Dendritic cell treated with granulocyte-macrophage colony-stimulating factor and Interleukin-4, amounts not matched to agents 40 ng/mL and 50 ng/mL, for 4 days (primary cell): ENCODE results near the gene NCOR1.
A peak's percentile ranks its signal among the peaks of the same experiment; 100 is the strongest.
"Not testable (repeated sequence)": the region's sequence is repeated elsewhere in the genome, so short reads cannot be mapped to it uniquely, and the experiment has no call there.

ENCODE experiments used
- H3K27ac Mint-ChIP-seq: one replicate; pipeline ENCODE4 v1.8.0; 2022; ENCODE audit warnings: mild to moderate bottlenecking, mixed read lengths
- H3K27me3 Mint-ChIP-seq: one replicate; pipeline ENCODE4 v1.8.0; 2022; ENCODE audit warnings: mild to moderate bottlenecking, mixed read lengths
- H3K36me3 Mint-ChIP-seq: one replicate; pipeline ENCODE4 v1.8.0; 2022; ENCODE audit warnings: low read depth, mixed read lengths
- H3K4me1 Mint-ChIP-seq: one replicate; pipeline ENCODE4 v1.8.0; 2022; ENCODE audit warnings: low read depth, mixed read lengths
- H3K4me3 Mint-ChIP-seq: one replicate; pipeline ENCODE4 v1.8.0; 2022; ENCODE audit warnings: mild to moderate bottlenecking, moderate library complexity, mixed read lengths
- H3K9me3 Mint-ChIP-seq: one replicate; pipeline ENCODE4 v1.8.0; 2022; ENCODE audit warnings: mixed read lengths
- intact Hi-C: fragments of 100-400 bp; cut with micrococcal nuclease; formaldehyde crosslinking; loops from one replicate; pipeline ENCODE4 v1.15.0; 2022

The NCOR1 gene

DNA sequence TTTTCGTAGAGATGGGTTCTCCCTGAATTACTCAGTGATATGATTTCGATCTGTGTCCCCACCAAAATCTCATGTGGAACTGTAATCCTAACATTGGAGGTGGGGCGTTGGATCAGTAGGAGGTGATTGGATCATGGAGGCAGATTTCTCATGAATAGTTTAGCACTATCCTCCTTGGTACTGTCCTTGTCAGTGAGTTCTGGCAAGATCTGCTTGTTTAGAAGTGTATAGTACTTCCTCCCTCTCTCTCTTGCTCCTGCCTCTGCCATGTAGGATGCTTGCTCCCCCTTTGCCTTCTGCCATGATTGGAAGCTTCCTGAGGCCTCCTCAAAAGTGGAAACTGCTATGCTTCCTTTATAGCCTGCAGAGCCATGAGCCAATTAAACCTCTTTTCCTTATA is 24.6 kb upstream of the NCOR1 start:
- intact Hi-C loops = no loop called here
- Mint-ChIP-seq H3K4me1 (peaks cover 5% of the 10 kb centered on the region), H3K27me3 (no peaks in the 10 kb centered on the region), H3K27ac (no peak overlapping the region), H3K9me3 (no peaks in the 10 kb centered on the region), H3K36me3 (peaks cover 3% of the 10 kb centered on the region), H3K4me3 (no peak overlapping the region)

DNA sequence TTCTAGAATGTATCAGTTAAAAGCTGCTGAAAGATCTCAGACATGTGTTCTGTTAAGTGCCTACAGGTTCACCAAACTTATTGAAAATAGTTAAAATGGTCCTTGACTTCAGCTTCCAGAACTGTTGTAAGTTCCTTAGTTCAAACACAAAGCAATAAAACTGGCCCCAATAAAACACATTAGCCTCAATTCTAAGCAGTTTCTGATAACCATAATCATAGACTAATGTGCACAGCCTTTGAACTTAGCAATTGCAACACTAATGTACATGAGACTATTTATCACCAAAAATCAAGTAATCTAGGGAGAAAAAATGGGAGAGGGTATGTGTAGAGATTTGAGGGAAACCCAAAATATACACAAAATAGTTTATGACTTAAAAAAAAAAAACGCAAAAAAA is 17.1 kb upstream of the NCOR1 start:
- no peak overlapping the region for H3K27ac Mint-ChIP-seq
- intact Hi-C loops = no loop called here

DNA sequence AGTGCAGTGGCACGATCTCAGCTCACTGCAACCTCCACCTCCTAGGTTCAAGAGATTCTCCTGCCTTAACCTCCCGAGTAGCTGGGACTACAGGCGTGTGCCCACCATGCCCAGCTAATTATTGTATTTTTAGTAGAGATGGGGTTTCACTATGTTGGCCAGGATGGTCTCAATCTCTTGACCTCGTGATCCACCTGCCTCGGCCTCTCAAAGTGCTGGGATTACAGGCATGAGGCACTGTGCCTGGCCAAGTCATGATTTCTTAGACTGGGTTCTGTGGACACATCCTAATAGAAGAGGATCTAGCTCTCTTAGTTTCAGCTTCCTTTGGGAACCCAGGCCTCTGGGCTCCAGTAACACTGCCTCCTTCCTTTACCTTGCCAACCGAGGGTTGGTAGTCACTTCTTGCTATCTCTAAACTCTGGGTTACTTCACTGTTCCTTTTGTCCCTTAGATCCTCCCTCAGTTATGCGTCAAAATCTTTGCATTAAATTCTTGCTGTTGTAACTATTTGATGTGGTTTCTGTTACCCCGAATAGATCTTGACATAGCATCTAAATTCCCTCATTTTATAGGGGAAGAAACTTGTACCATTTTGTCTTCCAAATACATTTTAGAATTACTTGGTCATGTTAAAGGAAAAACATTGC is 14.7 kb upstream of the NCOR1 start:
- H3K4me1 Mint-ChIP-seq, H3K36me3 Mint-ChIP-seq, H3K9me3 Mint-ChIP-seq, H3K27ac Mint-ChIP-seq, H3K27me3 Mint-ChIP-seq, intact Hi-C loops, H3K4me3 Mint-ChIP-seq: not testable (repeated sequence)

More for the DNA sequence above, 17.1 kb upstream of the NCOR1 start:
- Mint-ChIP-seq H3K9me3 (no peaks in the 10 kb centered on the region), H3K4me1 (peaks cover 7% of the 10 kb centered on the region), H3K27me3 (no peaks in the 10 kb centered on the region), H3K36me3 (peaks cover 5% of the 10 kb centered on the region), H3K4me3 (no peak overlapping the region)

DNA sequence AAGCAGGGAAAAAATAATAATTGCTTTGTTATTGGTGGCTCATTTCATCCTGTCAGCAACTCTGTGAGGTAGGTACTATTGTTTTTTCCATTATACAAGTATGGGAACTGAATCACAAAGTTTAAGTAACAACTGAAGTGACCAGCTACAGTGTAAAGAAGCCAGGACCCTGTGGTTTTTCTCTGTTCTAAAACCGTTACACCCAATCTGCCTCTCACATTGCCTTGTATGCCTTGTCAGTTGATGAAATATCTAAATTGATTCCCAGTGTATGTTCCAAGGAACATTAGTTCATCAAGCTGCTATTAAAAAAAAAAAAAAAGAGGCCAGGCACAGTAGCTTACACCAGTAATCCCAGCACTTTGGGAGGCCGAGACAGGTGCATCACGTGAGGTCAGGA is 7.1 kb upstream of the NCOR1 start:
- no peak overlapping the region for H3K27ac Mint-ChIP-seq
- H3K4me1 Mint-ChIP-seq = peaks cover 5% of the 10 kb centered on the region
- H3K4me3 Mint-ChIP-seq = no peak overlapping the region
- no peaks in the 10 kb centered on the region for H3K9me3 Mint-ChIP-seq
- no peaks in the 10 kb centered on the region for H3K27me3 Mint-ChIP-seq
- intact Hi-C loops = no loop called here
- peaks cover 12% of the 10 kb centered on the region for H3K36me3 Mint-ChIP-seq

DNA sequence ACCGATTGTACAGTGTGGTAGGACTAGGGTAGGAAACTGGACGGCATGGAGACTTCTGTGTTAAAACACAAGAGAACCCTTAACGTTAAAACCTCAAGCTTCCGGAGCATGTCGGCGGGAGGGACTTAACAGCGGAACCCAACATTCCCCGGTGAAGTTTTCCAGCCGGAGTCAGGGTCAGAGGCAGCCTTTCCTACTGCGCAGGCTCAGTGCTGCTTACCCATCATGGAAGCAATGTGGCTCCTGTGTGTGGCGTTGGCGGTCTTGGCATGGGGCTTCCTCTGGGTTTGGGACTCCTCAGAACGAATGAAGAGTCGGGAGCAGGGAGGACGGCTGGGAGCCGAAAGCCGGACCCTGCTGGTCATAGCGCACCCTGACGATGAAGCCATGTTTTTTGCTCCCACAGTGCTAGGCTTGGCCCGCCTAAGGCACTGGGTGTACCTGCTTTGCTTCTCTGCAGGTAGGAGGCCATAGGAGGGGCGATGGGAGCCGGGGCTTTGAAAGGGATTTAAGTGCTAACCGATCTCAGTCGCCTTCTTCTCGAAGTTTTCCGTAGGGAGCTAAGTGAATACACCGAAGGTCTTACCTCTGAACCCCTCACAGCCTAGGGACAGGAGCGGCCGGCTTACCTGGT is 1.8 kb upstream of the NCOR1 start, which contains the start of gene PIGL:
Gene PIGL, plus strand, starts transcription at position 209 of the 634 bp plus-strand sequence. Its CDS starts 17 bp downstream, at position 226.
- Mint-ChIP-seq H3K4me1 (peaks cover 36% of the 10 kb centered on the region), H3K27me3 (no peaks in the 10 kb centered on the region), H3K36me3 (peaks cover 24% of the 10 kb centered on the region), H3K27ac (peak within 1 kb of the TSS; percentile 90), H3K4me3 (peak within 1 kb of the TSS; percentile 98), H3K9me3 (no peaks in the 10 kb centered on the region)
- intact Hi-C loops = loop anchor here (5.0 kb wide), 1 partner anchor 70 kb away; no protein-coding TSS in a partner anchor

DNA sequence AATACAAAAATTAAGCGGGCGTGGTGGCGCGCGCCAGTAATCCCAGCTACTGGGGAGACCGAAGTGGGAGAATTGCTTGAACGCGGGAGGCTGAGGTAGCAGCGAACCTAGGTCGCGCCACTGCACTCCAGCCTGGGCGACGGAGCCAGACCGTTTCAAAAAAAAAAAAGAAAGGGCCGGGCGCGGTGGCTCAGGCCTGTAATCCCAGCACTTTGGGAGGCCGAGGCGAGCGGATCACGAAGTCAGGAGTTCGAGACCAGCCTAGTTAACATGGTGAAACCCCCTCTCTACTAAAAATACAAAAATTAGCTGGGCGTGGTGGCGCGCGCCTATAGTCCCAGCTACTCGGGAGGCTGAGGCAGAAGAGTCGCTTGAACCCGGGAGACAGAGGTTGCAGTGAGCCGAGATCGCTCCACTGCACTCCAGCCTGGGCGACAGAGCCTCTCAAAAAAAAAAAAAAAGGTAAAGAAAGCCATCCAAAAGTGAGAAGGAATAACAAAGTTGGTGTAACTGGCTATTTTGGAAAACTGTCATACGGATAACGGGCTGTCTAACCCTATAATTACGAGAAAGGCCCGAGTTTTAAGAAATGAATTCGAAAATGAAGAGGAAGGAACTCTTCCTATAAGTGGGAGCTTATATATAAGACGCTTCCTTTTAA is 1.1 kb upstream of the NCOR1 start:
- H3K27ac Mint-ChIP-seq = peak overlapping the region; percentile 90

DNA sequence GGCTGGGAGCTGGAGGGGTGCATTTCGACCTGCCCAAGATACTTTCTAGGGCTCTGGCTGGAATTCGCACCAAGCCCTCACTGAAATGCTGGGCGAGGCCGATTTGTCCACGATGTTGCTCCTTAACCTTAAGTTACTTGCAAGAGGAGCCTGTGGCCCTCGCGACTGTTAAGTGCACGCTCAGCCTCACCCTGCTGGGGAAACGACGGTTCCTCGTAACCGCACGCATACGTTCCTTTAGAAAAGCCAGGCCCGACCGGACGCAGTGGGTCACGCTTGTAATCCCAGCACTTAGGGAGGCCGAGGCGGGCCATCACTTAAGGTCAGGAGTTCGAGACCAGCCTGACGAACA is 607 bp upstream of the NCOR1 start:
- Mint-ChIP-seq H3K4me1 (peaks cover 36% of the 10 kb centered on the region), H3K9me3 (no peaks in the 10 kb centered on the region), H3K4me3 (peak overlapping the region; percentile 98), H3K27ac (peak overlapping the region; percentile 90), H3K36me3 (peaks cover 20% of the 10 kb centered on the region), H3K27me3 (no peaks in the 10 kb centered on the region)
- intact Hi-C loops = loop anchor here (5.0 kb wide), 1 partner anchor 71 kb away; no protein-coding TSS in a partner anchor

More for the DNA sequence above, 1.1 kb upstream of the NCOR1 start:
- Mint-ChIP-seq H3K4me3 (peak overlapping the region; percentile 98), H3K4me1 (peaks cover 36% of the 10 kb centered on the region), H3K36me3 (peaks cover 20% of the 10 kb centered on the region)
- intact Hi-C loops = loop anchor here (5.0 kb wide), 1 partner anchor 71 kb away; no protein-coding TSS in a partner anchor
- H3K9me3 Mint-ChIP-seq, H3K27me3 Mint-ChIP-seq: not testable (repeated sequence)

DNA sequence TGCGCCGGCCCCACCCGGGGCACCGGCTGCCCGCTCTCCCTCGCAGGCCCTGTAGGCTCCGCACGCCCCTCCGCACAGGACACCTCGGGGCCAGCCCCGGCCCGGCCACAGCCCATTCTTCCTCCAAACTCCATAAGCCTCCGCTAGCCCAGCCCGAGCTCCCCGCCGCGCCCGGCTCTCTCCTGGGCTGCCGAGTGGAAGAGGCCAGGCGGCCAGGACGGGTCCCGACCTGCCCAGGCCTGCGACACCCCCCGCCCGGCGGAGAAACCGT is 397 bp downstream of the NCOR1 start:
- Mint-ChIP-seq H3K27ac (peak overlapping the region; percentile 90), H3K36me3 (peaks cover 20% of the 10 kb centered on the region), H3K9me3 (no peaks in the 10 kb centered on the region), H3K4me1 (peaks cover 36% of the 10 kb centered on the region), H3K4me3 (peak overlapping the region; percentile 98), H3K27me3 (no peaks in the 10 kb centered on the region)
- intact Hi-C loops = loop anchor here (5.0 kb wide), 1 partner anchor 72 kb away; no protein-coding TSS in a partner anchor

DNA sequence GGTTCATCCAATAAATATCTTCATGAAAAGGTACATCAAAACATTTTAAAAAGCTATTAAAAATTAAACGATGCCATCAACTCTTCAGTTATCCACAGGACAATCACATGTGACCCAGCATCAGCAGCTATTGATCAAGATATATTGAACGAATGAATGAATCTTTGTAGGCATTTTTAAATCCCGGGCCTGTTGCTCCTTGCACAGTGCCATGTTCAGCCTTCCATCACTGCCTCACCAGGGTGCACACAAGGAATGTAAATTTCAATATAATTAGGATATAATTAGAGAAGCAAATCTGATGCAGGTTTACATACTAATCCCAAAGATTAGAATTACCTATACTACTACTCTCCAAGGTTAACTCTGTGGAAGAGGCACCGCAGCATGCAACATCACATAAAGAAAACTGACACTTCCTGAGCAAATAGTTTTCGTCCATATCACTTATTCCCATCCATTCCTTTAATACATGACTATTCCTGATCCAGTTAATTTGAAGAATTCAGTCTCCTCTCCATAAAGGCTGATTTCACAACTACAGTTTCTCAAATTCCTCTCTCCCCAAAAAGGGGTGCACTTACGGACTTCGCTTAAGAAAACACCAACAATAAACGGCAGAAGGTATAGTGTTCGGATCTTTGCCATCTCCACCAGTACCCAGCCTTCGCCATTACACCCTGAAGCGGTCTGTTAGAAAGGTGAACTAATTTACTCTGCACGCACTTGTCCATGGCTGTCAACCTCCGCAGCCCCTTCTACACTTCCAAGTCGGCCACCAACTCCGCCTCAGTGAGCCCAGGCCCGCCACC is 938 bp downstream of the NCOR1 start:
- H3K4me3 Mint-ChIP-seq = peak overlapping the region; percentile 98
- peak overlapping the region; percentile 90 for H3K27ac Mint-ChIP-seq
- no peaks in the 10 kb centered on the region for H3K9me3 Mint-ChIP-seq
- H3K4me1 Mint-ChIP-seq = peaks cover 36% of the 10 kb centered on the region
- intact Hi-C loops = loop anchor here (5.0 kb wide), 1 partner anchor 73 kb away; no protein-coding TSS in a partner anchor
- H3K27me3 Mint-ChIP-seq = no peaks in the 10 kb centered on the region
- H3K36me3 Mint-ChIP-seq = peaks cover 19% of the 10 kb centered on the region

DNA sequence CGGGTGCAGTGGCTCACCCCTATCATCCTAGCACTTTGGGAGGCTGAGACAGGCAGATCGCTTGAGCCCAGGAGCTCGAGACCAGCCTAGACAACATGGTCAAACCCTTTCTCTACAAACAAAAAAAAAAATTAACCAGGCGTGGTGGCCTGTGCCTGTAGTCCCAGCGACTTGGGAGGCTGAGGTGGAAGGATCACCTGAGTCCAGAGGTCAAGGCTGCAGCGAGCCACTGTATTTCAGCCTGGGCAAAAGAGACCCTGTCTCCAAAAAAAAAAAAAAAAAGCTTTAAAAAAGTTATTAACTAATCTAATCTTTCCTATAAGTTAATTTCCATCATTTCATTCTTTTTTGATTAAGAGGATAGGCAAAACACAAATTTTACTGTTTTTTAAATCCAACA is 2.5 kb downstream of the NCOR1 start:
- no peaks in the 10 kb centered on the region for H3K9me3 Mint-ChIP-seq
- intact Hi-C loops = no loop called here
- peaks cover 15% of the 10 kb centered on the region for H3K36me3 Mint-ChIP-seq
- H3K4me3 Mint-ChIP-seq = no peak overlapping the region
- H3K27me3 Mint-ChIP-seq = no peaks in the 10 kb centered on the region
- no peak overlapping the region for H3K27ac Mint-ChIP-seq
- H3K4me1 Mint-ChIP-seq = peaks cover 41% of the 10 kb centered on the region

DNA sequence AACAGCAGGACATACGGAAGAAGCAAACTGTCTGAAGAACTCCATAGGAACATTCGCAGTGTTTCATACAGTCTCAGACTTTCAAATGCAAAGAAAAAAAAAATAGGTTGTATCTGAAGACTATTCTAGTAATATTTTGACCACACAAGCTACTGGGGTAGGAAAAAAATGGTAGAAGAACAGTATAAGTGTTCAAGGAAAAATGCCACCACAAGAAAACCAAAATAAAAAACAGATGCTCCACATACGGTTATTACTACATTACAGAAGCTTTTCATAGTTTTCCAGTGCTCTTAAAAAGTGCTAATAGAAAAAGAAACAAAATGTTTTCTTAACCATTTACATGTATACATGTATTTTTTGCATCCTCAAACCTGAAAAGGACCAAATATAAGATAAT is 3.7 kb downstream of the NCOR1 start:
- Mint-ChIP-seq H3K4me3 (no peak overlapping the region), H3K36me3 (peaks cover 15% of the 10 kb centered on the region), H3K4me1 (peaks cover 36% of the 10 kb centered on the region), H3K27ac (no peak overlapping the region), H3K27me3 (no peaks in the 10 kb centered on the region), H3K9me3 (no peaks in the 10 kb centered on the region)
- intact Hi-C loops = no loop called here

DNA sequence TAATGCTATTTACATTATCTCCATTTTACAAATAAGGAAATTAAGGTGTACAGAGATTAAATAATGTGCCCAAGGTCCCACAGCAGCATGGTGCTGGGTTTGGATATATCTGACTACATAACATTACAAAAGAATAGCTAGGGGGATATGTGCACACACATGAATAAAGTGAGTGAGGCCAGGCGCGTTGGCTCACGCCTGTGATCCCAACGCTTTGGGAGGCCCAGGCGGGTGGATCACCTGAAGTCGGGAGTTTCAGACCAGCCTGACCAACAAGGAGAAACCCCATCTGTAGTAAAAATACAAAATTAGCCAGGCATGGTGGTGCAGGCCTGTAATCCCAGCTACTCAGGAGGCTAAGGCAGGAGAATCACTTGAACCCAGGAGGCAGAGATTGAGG is 10.6 kb downstream of the NCOR1 start:
- H3K4me3 Mint-ChIP-seq, H3K9me3 Mint-ChIP-seq, intact Hi-C loops, H3K36me3 Mint-ChIP-seq, H3K27ac Mint-ChIP-seq, H3K27me3 Mint-ChIP-seq: not testable (repeated sequence)
- peaks cover 38% of the 10 kb centered on the region for H3K4me1 Mint-ChIP-seq

DNA sequence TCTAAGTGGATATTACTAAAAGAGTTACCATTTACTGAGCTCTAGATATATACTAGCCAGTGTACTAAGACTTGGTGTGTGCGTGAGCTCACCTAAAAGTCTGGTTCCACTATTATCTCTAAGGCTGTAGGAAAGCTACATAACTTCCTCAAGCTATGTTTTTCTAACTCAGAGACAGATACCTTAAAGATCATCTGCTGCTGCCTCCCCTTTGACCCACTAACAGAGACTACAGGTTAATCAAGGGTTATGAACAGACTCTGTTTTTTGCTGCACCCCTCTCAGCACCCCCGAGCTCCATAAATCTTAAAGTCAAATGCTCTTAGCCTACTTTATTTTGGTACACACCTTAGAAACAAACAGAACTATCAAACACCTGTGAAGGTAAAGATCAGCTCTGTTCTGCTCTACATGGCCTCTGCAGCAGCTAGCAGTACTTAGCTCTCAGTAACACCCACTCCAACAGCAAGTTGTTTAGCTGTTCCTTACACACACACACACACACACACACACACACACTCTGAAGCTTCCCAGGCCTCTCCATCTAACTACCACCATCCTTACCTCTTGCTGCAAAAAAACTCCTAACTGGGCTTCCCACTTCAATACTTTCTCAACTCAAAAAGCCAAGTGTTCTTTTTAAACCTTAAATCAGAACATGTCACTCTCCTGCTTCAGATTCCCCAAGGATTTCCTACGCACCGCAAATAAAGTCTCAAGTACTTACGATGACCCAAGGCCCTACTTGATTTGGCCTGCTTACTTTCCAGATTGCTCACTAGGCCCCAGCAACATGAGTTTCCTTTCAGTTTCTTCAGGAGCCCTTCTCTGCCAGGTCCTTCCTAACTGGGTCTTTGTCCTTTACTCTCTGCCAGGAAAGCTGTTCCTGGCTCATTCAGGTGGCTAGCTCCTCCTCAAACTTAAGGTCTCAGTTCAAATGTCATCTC is 12.5 kb downstream of the NCOR1 start:
- H3K27me3 Mint-ChIP-seq, H3K27ac Mint-ChIP-seq, H3K4me3 Mint-ChIP-seq, H3K9me3 Mint-ChIP-seq, intact Hi-C loops: not testable (repeated sequence)
- Mint-ChIP-seq H3K36me3 (peaks cover 16% of the 10 kb centered on the region), H3K4me1 (peaks cover 44% of the 10 kb centered on the region)
